HepG2 (cell line): ENCODE results near the gene RHBDL1. TPM values are rescaled to one million over a fixed set of nuclear protein-coding genes. Genes with fewer than 3 reads are reported as not detected.
A peak's percentile ranks its signal among the peaks of the same experiment; 100 is the strongest.

Experiments used
- BCL6 ChIP-seq: IDR thresholded peaks from 2 replicates; pipeline ENCODE4 v1.6.1; 2016; ENCODE audit warnings: missing genetic modification reagents, missing compliant biosample characterization
- BRCA1 ChIP-seq: sonication (generic); formaldehyde crosslinking; IDR thresholded peaks from 2 replicates; pipeline ENCODE4 v1.4.0; 2020; ENCODE audit warnings: missing genetic modification reagents
- FOXP1 ChIP-seq, 2 experiments: fragments of 450-650 bp in 1 of 2; IDR thresholded peaks; 2 replicates each; pipeline ENCODE4 v1.6.1; 2017 to 2018; ENCODE audit warnings: antibody characterized with exemption in 1 of 2
- GPBP1L1 ChIP-seq: sonication (generic); formaldehyde crosslinking; IDR thresholded peaks from 2 replicates; pipeline ENCODE4 v1.5.0; 2020; ENCODE audit warnings: mild to moderate bottlenecking, missing genetic modification reagents
- HCFC1 ChIP-seq: fragments of 150-350 bp; IDR thresholded peaks from 2 replicates; pipeline ENCODE4 v1.6.1; 2014; ENCODE audit warnings: low read depth, low read length
- KDM6A ChIP-seq: IDR thresholded peaks from 2 replicates; pipeline ENCODE4 v1.6.1; 2016; ENCODE audit warnings: low read depth
- MBNL3 ChIP-seq: fragments of 250-450 bp; sonication (Bioruptor Pico); conservative IDR thresholded peaks from 2 replicates; pipeline ENCODE4 v1.8.0; 2022; ENCODE audit warnings: mild to moderate bottlenecking, inconsistent platforms
- MTF2 ChIP-seq: sonication (generic); formaldehyde crosslinking; IDR thresholded peaks from 2 replicates; pipeline ENCODE4 v1.5.0; 2020; ENCODE audit warnings: missing genetic modification reagents, borderline replicate concordance
- MYC ChIP-seq: sonication (generic); formaldehyde crosslinking; IDR thresholded peaks from 2 replicates; pipeline ENCODE4 v1.9.0; 2021; ENCODE audit warnings: missing genetic modification reagents, borderline replicate concordance
- NCOR1 ChIP-seq: fragments of 200-600 bp; sonication (generic); IDR thresholded peaks from 2 replicates; pipeline ENCODE4 v1.7.0; 2017; ENCODE audit warnings: antibody characterized with exemption, low read length, borderline replicate concordance
- NFKB2 ChIP-seq: sonication (generic); formaldehyde crosslinking; IDR thresholded peaks from 2 replicates; pipeline ENCODE4 v1.4.0; 2020; ENCODE audit warnings: missing genetic modification reagents, borderline replicate concordance
- NPAS2 ChIP-seq: sonication (generic); formaldehyde crosslinking; IDR thresholded peaks from 2 replicates; pipeline ENCODE4 v1.8.0; 2022; ENCODE audit warnings: mild to moderate bottlenecking, missing genetic modification reagents, borderline replicate concordance
- PHF20 ChIP-seq: sonication (generic); formaldehyde crosslinking; IDR thresholded peaks from 2 replicates; pipeline ENCODE4 v1.5.0; 2020; ENCODE audit warnings: mild to moderate bottlenecking, missing genetic modification reagents
- PRDM15 ChIP-seq: sonication (generic); formaldehyde crosslinking; IDR thresholded peaks from 2 replicates; pipeline ENCODE4 v1.4.0; 2020; ENCODE audit warnings: missing genetic modification reagents
- PTBP1 ChIP-seq: fragments of 200-400 bp; formaldehyde crosslinking; IDR thresholded peaks from 2 replicates; pipeline ENCODE4 v1.6.1; 2018; ENCODE audit warnings: low read length, low read depth; ENCODE audit not compliant: poor library complexity, severe bottlenecking
- TRIM22 ChIP-seq: fragments of 450-650 bp; IDR thresholded peaks from 2 replicates; pipeline ENCODE4 v1.6.1; 2017
- ZBTB38 ChIP-seq: sonication (generic); formaldehyde crosslinking; IDR thresholded peaks from 2 replicates; pipeline ENCODE4 v1.5.1; 2020; ENCODE audit warnings: mild to moderate bottlenecking, missing genetic modification reagents
- ZFP82 ChIP-seq: sonication (generic); formaldehyde crosslinking; IDR thresholded peaks from 2 replicates; pipeline ENCODE4 v1.5.1; 2020; ENCODE audit warnings: mild to moderate bottlenecking, missing genetic modification reagents, borderline replicate concordance
- ZNF501 ChIP-seq: sonication (generic); formaldehyde crosslinking; IDR thresholded peaks from 2 replicates; pipeline ENCODE4 v1.5.1; 2020; ENCODE audit warnings: mild to moderate bottlenecking, moderate library complexity, missing genetic modification reagents
- ZNF567 ChIP-seq: sonication (generic); formaldehyde crosslinking; IDR thresholded peaks from 2 replicates; pipeline ENCODE4 v1.8.1; 2023; ENCODE audit warnings: mild to moderate bottlenecking, missing genetic modification reagents, borderline replicate concordance
- ZNF605 ChIP-seq: sonication (generic); formaldehyde crosslinking; IDR thresholded peaks from 2 replicates; pipeline ENCODE4 v1.8.0; 2022; ENCODE audit warnings: mild to moderate bottlenecking, missing genetic modification reagents
- ZNF83 ChIP-seq: sonication (generic); formaldehyde crosslinking; IDR thresholded peaks from 2 replicates; pipeline ENCODE4 v1.4.0; 2020; ENCODE audit warnings: missing genetic modification reagents, mild to moderate bottlenecking, borderline replicate concordance
- polyA plus RNA-seq, 8 experiments: library from polyadenylated mRNA; depleted of rRNA in 3 of 8; stranded (reverse) in 7 of 8; unstranded in 1 of 8; fragments of >200 nt; fragmentation: Illumina TruSeq in 4 of 8; extraction: Trizol in 4 of 8; gene quantifications; 2 replicates each; pipeline versions ENCODE4 v1.2.1 to v1.2.3, GENCODE V29; 2011 to 2016; ENCODE audit warnings: low read depth in 4 of 8, missing spikeins in 1 of 8, mixed read lengths in 1 of 8; ENCODE audit not compliant: insufficient read depth in 1 of 8
- total RNA-seq, 5 experiments: library from RNA; depleted of rRNA; stranded (reverse); fragments of >200 nt; fragmentation: Illumina TruSeq; extraction: Trizol; gene quantifications; 2 replicates each; pipeline ENCODE4 v1.2.3, GENCODE V29; 2016; ENCODE audit warnings: low read depth in 1 of 5
- TF ChIP-seq, protein P1 (sequence below): IDR thresholded peaks from 2 replicates; pipeline ENCODE4 v1.6.1; 2016; ENCODE audit warnings: missing compliant biosample characterization, missing genetic modification reagents, borderline replicate concordance

The RHBDL1 gene
- total and polyA plus RNA-seq, 2 of the 13 experiments (the other 11 are each of a cell fraction or from before 2014, with no cell fraction given): 1.8 to 3.8 TPM

DNA sequence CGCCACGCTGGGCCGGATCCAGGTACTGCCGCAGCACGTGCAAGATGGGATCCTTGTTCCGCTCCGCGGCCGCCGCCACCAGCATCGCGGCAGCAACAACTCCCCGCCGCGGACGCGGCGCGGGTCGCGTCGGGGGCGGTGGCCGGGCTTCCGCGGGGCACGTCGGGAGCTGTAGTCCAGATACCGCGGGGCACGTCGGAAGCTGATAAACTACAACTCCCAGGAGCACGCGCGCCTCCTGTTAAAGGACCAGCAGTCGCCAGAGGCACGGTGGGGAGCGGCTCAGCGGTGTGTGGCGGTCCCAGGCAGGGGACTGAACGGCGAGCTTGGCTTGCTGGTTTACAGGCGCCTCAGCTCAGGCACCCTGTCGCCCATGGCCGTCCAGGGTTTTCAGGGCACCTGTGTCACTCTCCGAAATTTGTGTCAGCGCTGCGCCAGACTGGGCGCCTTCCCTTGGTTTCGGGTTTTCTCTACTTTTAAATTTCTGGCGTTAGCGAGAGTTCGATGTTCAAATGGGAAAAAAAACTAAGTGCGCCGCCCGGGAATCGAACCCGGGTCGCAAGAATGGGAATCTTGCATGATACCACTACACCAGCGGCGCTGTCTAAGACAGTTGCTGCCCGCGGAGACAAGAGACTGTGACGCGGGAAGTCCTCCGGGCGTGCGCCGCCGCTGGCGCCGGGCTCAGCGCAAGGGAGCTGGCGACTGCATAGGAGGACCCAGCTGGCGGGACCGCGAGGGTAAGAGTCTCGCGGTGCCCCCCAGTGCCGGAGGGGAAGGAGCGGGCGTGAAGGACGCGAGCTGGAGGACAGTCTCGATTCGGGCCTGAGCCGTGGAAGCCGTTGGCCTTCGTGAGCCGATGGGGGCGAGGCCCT, 39.0 kb upstream of the RHBDL1 start, which contains the start of gene METTL26 (continued):
- TF ChIP-seq PRDM15 (no peak), HCFC1 (peak; percentile 94), BCL6 (peak; percentile 35), MTF2 (CRISPR knock-in tag) (no peak), NCOR1 (peak; percentile 68), PTBP1 (no peak), PHF20 (CRISPR knock-in tag) (peak; percentile 73), ZNF605 (CRISPR knock-in tag) (peak; percentile 86), ZNF83 (CRISPR knock-in tag) (no peak), KDM6A (CRISPR knock-in tag) (no peak), ZBTB38 (CRISPR knock-in tag) (peak; percentile 75), NPAS2 (no peak), ZNF567 (CRISPR knock-in tag) (no peak), FOXP1 (IDR thresholded peaks at IDR 0.05) (no peak), FOXP1 (CRISPR knock-in tag; IDR thresholded peaks at IDR 0.05) (no peak), MBNL3 (CRISPR knock-in tag) (no peak), ZFP82 (CRISPR knock-in tag) (peak; percentile 78; the same call in 1 of the 2 replicates), NFKB2 (CRISPR knock-in tag) (peak; percentile 49; the same call in 1 of the 2 replicates), ZNF501 (CRISPR knock-in tag) (peak; percentile 83), MYC (CRISPR knock-in tag) (peak; percentile 95), BRCA1 (CRISPR knock-in tag) (0 out of 2 replicates have a peak, but pooled peaks have one; percentile 42), TRIM22 (no peak), GPBP1L1 (CRISPR knock-in tag) (no peak)
- TF ChIP-seq, protein P1, sequence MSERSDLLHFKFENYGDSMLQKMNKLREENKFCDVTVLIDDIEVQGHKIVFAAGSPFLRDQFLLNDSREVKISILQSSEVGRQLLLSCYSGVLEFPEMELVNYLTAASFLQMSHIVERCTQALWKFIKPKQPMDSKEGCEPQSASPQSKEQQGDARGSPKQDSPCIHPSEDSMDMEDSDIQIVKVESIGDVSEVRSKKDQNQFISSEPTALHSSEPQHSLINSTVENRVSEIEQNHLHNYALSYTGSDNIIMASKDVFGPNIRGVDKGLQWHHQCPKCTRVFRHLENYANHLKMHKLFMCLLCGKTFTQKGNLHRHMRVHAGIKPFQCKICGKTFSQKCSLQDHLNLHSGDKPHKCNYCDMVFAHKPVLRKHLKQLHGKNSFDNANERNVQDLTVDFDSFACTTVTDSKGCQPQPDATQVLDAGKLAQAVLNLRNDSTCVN: no peak
